NB4 (cell line): ENCODE results near the gene RPL10.
A peak's percentile ranks its signal among the peaks of the same experiment; 100 is the strongest.

Source experiments
- DNase-seq: peaks from one replicate; pipeline ENCODE4 v3.0.0; 2010; ENCODE audit warnings: low read depth
- H3K4me3 ChIP-seq: one replicate; pipeline ENCODE4 v1.5.1; 2011; ENCODE audit warnings: mild to moderate bottlenecking, low read depth, low read length, moderate library complexity
- MYC ChIP-seq: IDR thresholded peaks from 2 replicates; pipeline ENCODE4 v1.6.1; 2011; ENCODE audit warnings: low read depth, low read length
- POLR2A ChIP-seq: IDR thresholded peaks from 2 replicates; pipeline ENCODE4 v1.6.1; 2011; ENCODE audit warnings: mild to moderate bottlenecking; ENCODE audit not compliant: insufficient read length; ENCODE audit errors: extremely low read depth
- TF ChIP-seq, protein P1 (sequence below): IDR thresholded peaks from one replicate; pipeline ENCODE4 v1.5.1; 2012; ENCODE audit warnings: low read depth, low read length
- TF ChIP-seq, protein P2 (sequence below): IDR thresholded peaks from 2 replicates; pipeline ENCODE4 v1.6.1; 2011; ENCODE audit warnings: low read depth, low read length

The RPL10 gene

DNA sequence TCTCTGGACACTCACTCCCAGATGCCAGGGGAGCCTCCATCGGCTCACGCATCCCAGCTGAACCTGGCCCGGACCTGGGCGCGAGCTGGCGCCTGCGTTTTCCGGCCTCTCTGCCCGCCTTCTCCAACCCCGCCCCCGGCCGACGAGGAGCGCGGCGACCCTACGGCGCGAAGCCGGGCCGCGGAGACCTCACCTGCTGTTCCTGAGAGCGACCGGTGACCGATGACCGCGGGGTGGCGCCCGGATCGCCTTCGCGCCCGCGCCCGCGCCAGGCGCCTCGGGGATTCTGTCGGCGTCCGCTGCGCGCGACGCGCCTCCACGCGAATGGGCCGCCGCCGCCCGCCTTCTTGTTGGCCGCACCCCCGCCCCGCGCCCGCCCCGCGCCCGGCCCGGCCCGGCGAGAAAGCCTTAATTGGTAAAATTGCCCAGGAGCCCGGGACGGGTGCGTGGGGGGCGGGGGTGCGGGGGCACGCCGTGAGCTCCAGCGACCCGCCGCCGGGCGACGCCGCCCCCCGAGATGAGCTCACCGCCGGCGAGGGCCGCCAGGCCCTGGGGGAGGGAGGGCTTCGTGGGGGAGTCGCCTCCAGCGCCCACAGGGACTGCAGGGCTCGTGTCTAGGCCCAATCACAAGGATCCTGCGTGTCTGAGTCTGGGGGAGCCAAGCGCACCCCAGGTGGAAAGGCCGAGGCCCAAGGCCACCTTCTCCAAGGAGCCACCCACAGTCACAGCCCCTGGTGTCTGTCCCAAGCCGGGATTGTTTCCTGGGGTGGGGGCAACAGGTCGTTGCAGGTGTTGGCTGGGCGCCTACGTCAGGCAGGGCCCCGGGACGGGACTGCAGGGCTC, 23.6 kb upstream of the RPL10 start, which contains the start of gene FLNA:
FLNA (minus strand) TSS at position 322 of the 843 bp plus-strand sequence. CDS start 3,389 bp downstream, outside the sequence.
- TF ChIP-seq, protein P1, sequence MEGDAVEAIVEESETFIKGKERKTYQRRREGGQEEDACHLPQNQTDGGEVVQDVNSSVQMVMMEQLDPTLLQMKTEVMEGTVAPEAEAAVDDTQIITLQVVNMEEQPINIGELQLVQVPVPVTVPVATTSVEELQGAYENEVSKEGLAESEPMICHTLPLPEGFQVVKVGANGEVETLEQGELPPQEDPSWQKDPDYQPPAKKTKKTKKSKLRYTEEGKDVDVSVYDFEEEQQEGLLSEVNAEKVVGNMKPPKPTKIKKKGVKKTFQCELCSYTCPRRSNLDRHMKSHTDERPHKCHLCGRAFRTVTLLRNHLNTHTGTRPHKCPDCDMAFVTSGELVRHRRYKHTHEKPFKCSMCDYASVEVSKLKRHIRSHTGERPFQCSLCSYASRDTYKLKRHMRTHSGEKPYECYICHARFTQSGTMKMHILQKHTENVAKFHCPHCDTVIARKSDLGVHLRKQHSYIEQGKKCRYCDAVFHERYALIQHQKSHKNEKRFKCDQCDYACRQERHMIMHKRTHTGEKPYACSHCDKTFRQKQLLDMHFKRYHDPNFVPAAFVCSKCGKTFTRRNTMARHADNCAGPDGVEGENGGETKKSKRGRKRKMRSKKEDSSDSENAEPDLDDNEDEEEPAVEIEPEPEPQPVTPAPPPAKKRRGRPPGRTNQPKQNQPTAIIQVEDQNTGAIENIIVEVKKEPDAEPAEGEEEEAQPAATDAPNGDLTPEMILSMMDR = no peak
- TF ChIP-seq MYC = no peak
- H3K4me3 ChIP-seq = no peak within 1 kb of the TSS
- peak; percentile 37 for DNase-seq

DNA sequence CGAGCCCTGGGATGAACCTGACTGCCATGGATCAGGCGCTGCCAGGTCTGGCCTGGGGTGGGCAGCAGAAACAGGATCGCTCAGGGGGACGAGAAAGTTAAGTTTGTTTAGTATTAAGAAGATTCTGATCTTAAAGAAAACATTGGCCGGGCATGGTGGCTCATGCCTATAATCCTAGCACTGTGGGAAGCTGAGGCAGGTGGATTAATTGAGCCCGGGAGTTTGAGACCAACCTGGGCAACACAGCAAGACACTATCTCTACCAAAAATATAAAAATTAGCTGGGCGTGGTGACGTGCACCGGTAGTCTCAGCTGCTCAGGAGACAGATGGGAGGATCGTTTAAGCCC, 23.0 kb upstream of the RPL10 start:
- H3K4me3 ChIP-seq = no peak overlapping the region
- no peak for TF ChIP-seq MYC
- TF ChIP-seq, protein P2, sequence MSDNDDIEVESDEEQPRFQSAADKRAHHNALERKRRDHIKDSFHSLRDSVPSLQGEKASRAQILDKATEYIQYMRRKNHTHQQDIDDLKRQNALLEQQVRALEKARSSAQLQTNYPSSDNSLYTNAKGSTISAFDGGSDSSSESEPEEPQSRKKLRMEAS = no peak
- TF ChIP-seq, protein P1 = no peak
- TF ChIP-seq POLR2A = no peak
- no peak for DNase-seq

DNA sequence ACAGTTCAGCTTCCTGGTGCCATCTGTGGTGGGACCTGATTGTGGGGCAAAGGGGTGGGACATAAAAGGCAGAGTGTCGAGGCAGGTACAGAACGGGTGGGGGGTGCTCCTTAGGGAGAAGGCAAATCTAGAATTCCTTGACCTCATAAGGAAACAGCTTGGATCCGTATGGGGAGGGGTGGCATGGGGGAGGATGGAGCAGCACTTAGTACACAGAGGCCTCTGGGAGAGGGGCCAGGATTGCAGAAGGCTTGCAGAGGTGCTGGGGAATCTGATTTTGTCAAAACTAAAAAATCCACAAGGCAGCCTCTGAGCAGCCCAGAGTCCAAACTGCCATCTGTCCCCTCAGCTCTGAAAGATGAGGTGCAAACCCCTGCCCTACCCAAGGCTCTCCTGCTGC, 21.4 kb upstream of the RPL10 start:
- TF ChIP-seq, protein P2 = no peak
- TF ChIP-seq POLR2A = no peak
- TF ChIP-seq, protein P1 = no peak
- TF ChIP-seq MYC = no peak
- no peak for DNase-seq

DNA sequence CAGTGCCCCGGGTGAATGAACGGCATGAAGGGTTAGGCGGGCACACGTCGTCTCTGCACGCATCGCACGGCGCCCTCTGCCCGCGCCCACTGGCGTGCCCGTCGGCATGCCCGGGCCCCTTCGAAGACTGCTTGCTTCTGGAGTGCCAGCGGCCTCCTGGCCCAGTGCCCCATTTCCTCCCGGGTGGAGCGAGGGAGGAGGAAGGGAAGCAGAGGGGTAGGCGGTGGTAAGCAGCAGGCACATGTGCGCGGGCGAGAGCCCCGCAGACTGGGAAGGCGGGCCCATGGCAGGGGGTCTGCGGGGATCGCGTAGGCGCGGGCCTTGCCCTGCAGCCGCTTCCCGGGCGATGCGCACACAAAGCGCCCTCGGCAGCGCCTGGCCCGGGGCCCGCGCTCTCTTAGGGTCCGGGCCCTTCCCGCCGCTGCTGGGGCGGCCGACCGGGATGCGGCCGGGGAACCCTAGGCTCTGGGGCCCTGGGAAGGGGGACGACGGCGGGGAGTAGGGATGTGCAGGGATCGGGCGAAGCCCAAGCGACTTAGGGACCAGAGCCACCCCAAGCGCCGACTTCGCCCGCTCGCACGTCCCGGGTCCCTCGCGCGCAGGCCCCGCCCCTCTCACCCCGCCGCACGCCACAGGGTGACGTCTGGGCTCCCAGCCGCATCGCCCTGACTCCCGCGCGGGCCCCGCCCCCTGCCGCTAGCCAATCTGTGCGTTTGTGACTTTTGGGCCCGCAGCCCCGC, 19.9 kb upstream of the RPL10 start:
- H3K4me3 ChIP-seq = peak overlapping the region; percentile 38
- DNase-seq = no peak
- TF ChIP-seq MYC = no peak; the same call in 1 of the 2 replicates
- TF ChIP-seq, protein P2 = peak; percentile 51
- TF ChIP-seq POLR2A = peak; percentile 71

More for the DNA sequence above, 21.4 kb upstream of the RPL10 start:
- H3K4me3 ChIP-seq = no peak overlapping the region

DNA sequence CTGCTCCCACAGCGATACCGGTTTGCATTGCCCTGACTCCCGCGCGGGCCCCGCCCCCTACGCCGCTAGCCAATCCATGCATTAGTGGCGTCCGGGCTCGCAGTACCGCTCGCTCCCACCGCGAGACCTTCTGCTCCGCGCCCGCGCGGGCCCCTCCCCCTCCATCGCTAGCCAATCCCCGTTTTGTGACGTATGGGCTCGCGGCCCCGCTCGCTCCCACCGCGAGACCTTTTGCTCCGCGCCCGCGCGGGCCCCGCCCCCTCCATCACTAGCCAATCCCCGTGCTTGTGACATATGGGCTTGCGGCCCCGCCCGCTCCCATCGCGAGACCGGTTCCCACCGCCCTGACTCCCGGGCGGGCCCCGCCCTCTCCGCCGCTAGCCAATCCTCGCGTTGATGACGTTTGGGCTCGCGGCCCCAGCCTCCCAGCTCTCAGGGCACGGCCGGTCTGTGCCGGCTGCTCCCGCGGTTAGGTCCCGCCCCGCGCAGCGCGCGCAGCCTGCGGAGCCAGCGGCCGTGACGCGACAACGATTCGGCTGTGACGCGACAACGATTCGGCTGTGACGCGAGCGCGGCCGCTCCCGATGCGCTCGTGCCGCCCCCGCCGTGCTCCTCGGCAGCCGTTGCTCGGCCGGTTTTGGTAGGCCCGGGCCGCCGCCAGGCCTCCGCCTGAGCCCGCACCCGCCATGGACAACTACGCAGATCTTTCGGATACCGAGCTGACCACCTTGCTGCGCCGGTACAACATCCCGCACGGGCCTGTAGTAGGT, 19.2 kb upstream of the RPL10 start, which contains the start of gene EMD:
EMD (plus strand) TSS at position 497 of the 770 bp plus-strand sequence; CDS start at position 687, 190 bp downstream.
- TF ChIP-seq, protein P2 = no peak; the same call in 1 of the 2 replicates
- TF ChIP-seq, protein P1 = no peak
- TF ChIP-seq MYC (peak; percentile 17; the same call in 1 of the 2 replicates), POLR2A (peak; percentile 60)
- DNase-seq = peak; percentile 98
- peak within 1 kb of the TSS; percentile 62 for H3K4me3 ChIP-seq
